Activated naive CD8-positive, alpha-beta T cell (primary cell): Measurements from ENCODE around the gene MDM2.

ENCODE experiments used
- H3K27ac Mint-ChIP-seq: one replicate; pipeline ENCODE4 v1.8.0; 2021; ENCODE audit warnings: mixed read lengths
- H3K27me3 Mint-ChIP-seq: one replicate; pipeline ENCODE4 v1.8.0; 2021; ENCODE audit warnings: mixed read lengths
- H3K36me3 Mint-ChIP-seq: one replicate; pipeline ENCODE4 v1.8.0; 2021; ENCODE audit warnings: mixed read lengths
- H3K4me1 Mint-ChIP-seq: one replicate; pipeline ENCODE4 v1.8.0; 2021; ENCODE audit warnings: low read depth, mixed read lengths
- H3K4me3 Mint-ChIP-seq: one replicate; pipeline ENCODE4 v1.8.0; 2021; ENCODE audit warnings: mild to moderate bottlenecking, mixed read lengths
- H3K9me3 Mint-ChIP-seq: one replicate; pipeline ENCODE4 v1.8.0; 2021; ENCODE audit warnings: low read depth, mixed read lengths

MDM2 gene

GRCh38 chr12:68775121-68775630 lies 32.8 kb upstream of the MDM2 start:
- H3K9me3 Mint-ChIP-seq = no peaks in the 10 kb centered on the region
- peaks cover 21% of the 10 kb centered on the region for H3K4me1 Mint-ChIP-seq
- H3K4me3 Mint-ChIP-seq = no peak overlapping the region
- H3K27me3 Mint-ChIP-seq = no peaks in the 10 kb centered on the region
- H3K36me3 Mint-ChIP-seq = peaks cover 9% of the 10 kb centered on the region
- H3K27ac Mint-ChIP-seq = no peak overlapping the region

GRCh38 chr12:68776976-68777610 lies 30.9 kb upstream of the MDM2 start:
- peaks cover 18% of the 10 kb centered on the region for H3K4me1 Mint-ChIP-seq
- H3K27me3 Mint-ChIP-seq = no peaks in the 10 kb centered on the region
- H3K9me3 Mint-ChIP-seq = no peaks in the 10 kb centered on the region
- no peak overlapping the region for H3K27ac Mint-ChIP-seq
- H3K4me3 Mint-ChIP-seq = no peak overlapping the region
- peaks cover 10% of the 10 kb centered on the region for H3K36me3 Mint-ChIP-seq

GRCh38 chr12:68779280-68779679 lies 28.7 kb upstream of the MDM2 start:
- Mint-ChIP-seq H3K27ac (no peak overlapping the region), H3K9me3 (no peaks in the 10 kb centered on the region), H3K4me1 (no peaks in the 10 kb centered on the region), H3K27me3 (no peaks in the 10 kb centered on the region), H3K36me3 (peaks cover 15% of the 10 kb centered on the region), H3K4me3 (no peak overlapping the region)

GRCh38 chr12:68780731-68781130 lies 27.2 kb upstream of the MDM2 start:
- H3K4me3 Mint-ChIP-seq = no peak overlapping the region
- no peaks in the 10 kb centered on the region for H3K4me1 Mint-ChIP-seq
- no peaks in the 10 kb centered on the region for H3K9me3 Mint-ChIP-seq
- H3K27ac Mint-ChIP-seq = no peak overlapping the region
- no peaks in the 10 kb centered on the region for H3K27me3 Mint-ChIP-seq
- H3K36me3 Mint-ChIP-seq = peaks cover 17% of the 10 kb centered on the region

GRCh38 chr12:68781728-68782127 lies 26.2 kb upstream of the MDM2 start:
- Mint-ChIP-seq H3K27ac (no peak overlapping the region), H3K4me3 (no peak overlapping the region), H3K36me3 (peaks cover 16% of the 10 kb centered on the region), H3K4me1 (no peaks in the 10 kb centered on the region), H3K27me3 (no peaks in the 10 kb centered on the region), H3K9me3 (no peaks in the 10 kb centered on the region)

- Mint-ChIP-seq H3K27me3 (no peaks in the 10 kb centered on the region), H3K4me1 (no peaks in the 10 kb centered on the region), H3K27ac (no peak overlapping the region), H3K9me3 (no peaks in the 10 kb centered on the region), H3K36me3 (peaks cover 11% of the 10 kb centered on the region), H3K4me3 (no peak overlapping the region)
Observed at GRCh38 chr12:68784015-68784414, 24.0 kb upstream of the MDM2 start.

- Mint-ChIP-seq H3K27ac (no peak overlapping the region), H3K27me3 (no peaks in the 10 kb centered on the region), H3K36me3 (peaks cover 9% of the 10 kb centered on the region), H3K4me1 (no peaks in the 10 kb centered on the region), H3K9me3 (no peaks in the 10 kb centered on the region), H3K4me3 (no peak overlapping the region)
Observed at GRCh38 chr12:68785358-68785757, 22.6 kb upstream of the MDM2 start.

- no peak overlapping the region for H3K4me3 Mint-ChIP-seq
- peaks cover 7% of the 10 kb centered on the region for H3K36me3 Mint-ChIP-seq
- no peaks in the 10 kb centered on the region for H3K9me3 Mint-ChIP-seq
- H3K4me1 Mint-ChIP-seq = no peaks in the 10 kb centered on the region
- H3K27me3 Mint-ChIP-seq = no peaks in the 10 kb centered on the region
- H3K27ac Mint-ChIP-seq = no peak overlapping the region
Observed at GRCh38 chr12:68785823-68786222, 22.2 kb upstream of the MDM2 start.

- H3K27ac Mint-ChIP-seq = no peak overlapping the region
- no peak overlapping the region for H3K4me3 Mint-ChIP-seq
- H3K9me3 Mint-ChIP-seq = no peaks in the 10 kb centered on the region
- H3K27me3 Mint-ChIP-seq = no peaks in the 10 kb centered on the region
- no peaks in the 10 kb centered on the region for H3K4me1 Mint-ChIP-seq
- H3K36me3 Mint-ChIP-seq = peaks cover 6% of the 10 kb centered on the region
Observed at GRCh38 chr12:68786929-68787328, 21.0 kb upstream of the MDM2 start.

GRCh38 chr12:68788554-68789143 lies 19.3 kb upstream of the MDM2 start:
- no peaks in the 10 kb centered on the region for H3K9me3 Mint-ChIP-seq

GRCh38 chr12:68789144-68789878 lies 18.7 kb upstream of the MDM2 start:
- H3K27ac Mint-ChIP-seq = no peak overlapping the region
- H3K36me3 Mint-ChIP-seq = peaks cover 1% of the 10 kb centered on the region
- H3K27me3 Mint-ChIP-seq = no peaks in the 10 kb centered on the region
- H3K4me1 Mint-ChIP-seq = no peaks in the 10 kb centered on the region
- no peak overlapping the region for H3K4me3 Mint-ChIP-seq
- no peaks in the 10 kb centered on the region for H3K9me3 Mint-ChIP-seq

More at GRCh38 chr12:68788554-68789143, 19.3 kb upstream of the MDM2 start:
- peaks cover 2% of the 10 kb centered on the region for H3K36me3 Mint-ChIP-seq
- H3K4me3 Mint-ChIP-seq = no peak overlapping the region
- H3K27me3 Mint-ChIP-seq = no peaks in the 10 kb centered on the region
- H3K27ac Mint-ChIP-seq = no peak overlapping the region
- no peaks in the 10 kb centered on the region for H3K4me1 Mint-ChIP-seq

- Mint-ChIP-seq H3K36me3 (no peaks in the 10 kb centered on the region), H3K9me3 (no peaks in the 10 kb centered on the region), H3K4me1 (no peaks in the 10 kb centered on the region), H3K4me3 (no peak overlapping the region), H3K27ac (no peak overlapping the region), H3K27me3 (no peaks in the 10 kb centered on the region)
Observed at GRCh38 chr12:68790081-68790951, 17.7 kb upstream of the MDM2 start.

- Mint-ChIP-seq H3K27me3 (no peaks in the 10 kb centered on the region), H3K9me3 (no peaks in the 10 kb centered on the region), H3K4me1 (no peaks in the 10 kb centered on the region)
Observed at GRCh38 chr12:68790952-68791234, 17.1 kb upstream of the MDM2 start.

GRCh38 chr12:68791897-68792481 lies 16.0 kb upstream of the MDM2 start:
- no peaks in the 10 kb centered on the region for H3K36me3 Mint-ChIP-seq
- H3K4me3 Mint-ChIP-seq = no peak overlapping the region
- H3K27me3 Mint-ChIP-seq = no peaks in the 10 kb centered on the region
- no peaks in the 10 kb centered on the region for H3K9me3 Mint-ChIP-seq
- H3K27ac Mint-ChIP-seq = no peak overlapping the region
- no peaks in the 10 kb centered on the region for H3K4me1 Mint-ChIP-seq

More at GRCh38 chr12:68790952-68791234, 17.1 kb upstream of the MDM2 start:
- Mint-ChIP-seq H3K27ac (no peak overlapping the region), H3K36me3 (no peaks in the 10 kb centered on the region), H3K4me3 (no peak overlapping the region)
